Ramos (cell line): ENCODE results near the gene PDZRN3.
"Not testable (repeated sequence)": the region's sequence is repeated elsewhere in the genome, so short reads cannot be mapped to it uniquely, and the experiment has no call there.

Experiments used
- in situ Hi-C: fragments of 300-500 bp; cut with MboI; formaldehyde crosslinking; loops from one replicate; pipeline ENCODE4 v1.14.3; 2022; ENCODE audit warnings: low sequenced_read_pairs; ENCODE audit not compliant: unreplicated experiment

PDZRN3 gene

DNA sequence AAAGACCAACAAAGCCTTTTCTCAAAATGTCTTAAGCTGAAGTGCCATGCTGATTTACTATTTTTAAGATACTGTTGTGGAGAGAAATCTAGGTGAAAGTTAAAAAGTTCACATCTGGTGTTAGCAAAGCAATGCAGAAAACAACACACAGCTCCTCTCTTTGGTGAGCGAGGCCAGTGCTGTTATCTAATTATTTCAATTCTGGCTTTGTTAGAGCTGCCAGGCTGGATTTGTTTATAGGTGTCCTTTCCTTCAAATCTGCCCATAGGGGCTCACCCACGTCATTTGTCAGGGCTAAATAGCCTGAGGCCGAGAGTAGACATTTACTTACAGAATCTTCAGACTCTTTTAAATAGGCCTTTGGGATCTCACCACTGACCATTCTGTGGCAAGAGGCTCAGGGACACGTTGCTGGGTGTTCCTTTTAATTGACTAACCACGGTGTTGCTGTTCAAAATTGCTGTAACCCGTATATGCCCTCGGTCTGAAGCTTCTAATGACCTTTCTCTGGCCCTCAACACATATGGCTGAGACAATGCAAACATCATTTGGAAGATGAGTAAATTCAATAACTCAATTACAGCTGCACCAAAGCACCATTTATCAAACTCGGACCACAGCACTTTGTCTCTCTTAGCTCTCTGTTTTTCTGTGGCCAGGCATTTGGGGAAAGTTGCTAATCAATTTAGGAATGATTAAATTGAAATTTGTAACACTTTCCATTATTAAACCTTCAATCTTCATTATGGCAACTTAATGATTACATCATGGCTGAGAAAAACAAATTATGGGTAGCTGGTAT, 152.6 kb downstream of the PDZRN3 start:
- in situ Hi-C loops = no loop called here

DNA sequence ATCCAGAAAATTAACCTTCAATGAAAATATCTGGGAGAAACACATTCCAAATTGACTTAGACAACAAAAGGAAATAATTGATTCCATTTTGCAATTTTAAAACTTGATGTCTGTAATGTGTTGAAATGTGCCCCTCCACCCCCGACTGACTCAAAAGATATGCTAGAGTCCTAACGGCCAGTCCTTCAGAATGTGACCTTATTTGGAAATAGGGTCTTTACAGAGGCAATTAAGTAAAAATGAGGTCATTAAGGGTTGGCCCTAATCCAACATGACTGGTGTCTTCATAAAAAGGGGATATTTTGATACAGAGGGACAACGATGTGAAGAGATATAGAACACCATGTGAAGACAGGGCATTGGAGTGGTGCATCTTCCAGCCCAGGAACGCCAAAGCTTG, 153.9 kb downstream of the PDZRN3 start:
- in situ Hi-C loops = no loop called here

DNA sequence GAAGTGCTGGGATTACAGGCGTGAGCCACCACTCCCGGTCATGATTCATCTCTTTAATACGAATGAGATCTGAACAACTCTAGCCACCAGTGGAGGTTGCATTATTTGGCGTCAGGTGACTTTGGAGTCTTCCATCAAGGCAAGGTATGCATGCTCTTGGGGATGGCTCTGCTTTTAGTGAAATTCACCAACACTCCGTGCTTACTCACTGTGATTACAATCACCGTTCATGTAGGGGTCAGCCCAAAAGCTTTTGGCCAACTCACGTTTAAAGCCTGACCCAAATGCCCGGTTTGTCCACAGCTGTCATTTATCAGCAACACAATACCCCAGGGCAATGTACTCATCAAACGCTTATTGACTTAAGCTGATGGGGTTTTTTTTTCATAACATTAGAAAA, 155.4 kb downstream of the PDZRN3 start:
- in situ Hi-C loops = no loop called here

DNA sequence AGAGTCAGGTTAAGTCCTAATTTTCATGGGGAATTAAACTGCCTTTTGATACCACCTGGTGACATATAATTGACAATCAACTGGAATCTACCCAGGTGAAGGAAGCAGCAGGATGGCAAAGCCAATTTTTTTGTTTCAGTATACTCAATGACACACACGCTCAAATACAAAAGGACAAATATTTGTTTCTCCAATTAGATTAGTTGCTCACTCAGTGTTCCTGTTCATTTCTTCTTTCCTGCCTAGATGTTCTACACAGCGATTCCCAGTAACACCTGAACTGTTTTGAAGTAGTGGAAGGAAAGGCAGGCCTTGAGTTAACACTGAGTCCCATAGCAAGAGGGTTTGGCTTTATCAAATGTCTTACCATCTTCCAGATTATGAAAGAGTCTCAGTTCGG, 157.5 kb downstream of the PDZRN3 start:
- in situ Hi-C loops = no loop called here

DNA sequence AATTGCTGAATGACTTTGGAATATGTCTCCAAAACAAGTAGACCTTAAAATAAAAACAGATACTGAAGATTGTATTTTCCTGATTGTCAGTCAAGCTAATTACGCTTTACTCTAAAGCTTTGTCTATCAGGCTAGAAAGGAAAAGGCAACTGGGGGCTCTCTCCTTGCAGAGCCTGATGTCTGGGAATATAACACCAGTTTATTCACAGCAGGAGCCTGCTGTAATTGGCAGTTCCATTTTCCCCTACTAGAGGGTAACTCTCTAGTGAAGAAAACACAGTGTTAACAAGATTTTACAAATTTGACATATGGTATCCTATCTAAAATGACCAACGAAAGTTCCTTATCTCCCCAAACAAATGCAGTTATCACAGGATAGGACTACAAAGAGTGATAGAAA, 158.8 kb downstream of the PDZRN3 start:
- in situ Hi-C loops = no loop called here

DNA sequence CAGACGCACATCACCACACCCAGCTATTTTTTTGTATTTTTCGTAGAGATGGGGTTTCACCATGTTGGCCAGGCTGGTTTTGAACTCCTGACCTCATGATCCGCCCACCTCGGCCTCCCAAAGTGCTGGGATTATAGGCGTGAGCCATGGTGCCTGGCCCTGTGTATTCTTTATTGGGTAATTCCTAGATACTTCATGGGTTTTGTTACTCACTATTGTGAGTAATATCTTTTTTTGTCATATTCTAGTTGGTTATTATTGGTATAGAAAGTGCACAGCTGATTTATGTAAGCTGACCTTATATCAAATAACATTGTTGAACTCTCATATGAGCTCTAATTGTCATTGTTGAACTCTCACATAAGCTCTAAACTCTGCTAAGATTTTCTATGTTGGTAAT, 160.6 kb downstream of the PDZRN3 start:
- in situ Hi-C loops = not testable (repeated sequence)

DNA sequence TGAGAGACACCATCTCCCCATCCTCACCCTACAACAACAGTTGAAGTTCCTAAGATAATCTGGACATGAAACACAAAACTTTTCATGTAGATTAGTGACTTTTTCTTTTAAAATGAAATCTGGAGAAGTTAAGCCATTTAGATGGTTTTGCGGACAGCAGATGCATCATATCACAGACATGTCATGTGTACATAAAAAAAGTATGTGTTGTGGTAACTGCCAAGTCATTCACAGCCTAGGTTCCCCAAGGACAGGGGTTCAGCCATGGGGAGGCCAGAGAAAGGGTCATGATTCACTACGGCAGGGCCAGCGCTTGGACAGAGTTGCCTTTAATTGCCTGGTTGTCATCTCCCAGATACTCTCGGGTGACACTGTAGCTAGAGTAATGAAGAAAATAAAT, 163.2 kb downstream of the PDZRN3 start:
- in situ Hi-C loops = no loop called here

DNA sequence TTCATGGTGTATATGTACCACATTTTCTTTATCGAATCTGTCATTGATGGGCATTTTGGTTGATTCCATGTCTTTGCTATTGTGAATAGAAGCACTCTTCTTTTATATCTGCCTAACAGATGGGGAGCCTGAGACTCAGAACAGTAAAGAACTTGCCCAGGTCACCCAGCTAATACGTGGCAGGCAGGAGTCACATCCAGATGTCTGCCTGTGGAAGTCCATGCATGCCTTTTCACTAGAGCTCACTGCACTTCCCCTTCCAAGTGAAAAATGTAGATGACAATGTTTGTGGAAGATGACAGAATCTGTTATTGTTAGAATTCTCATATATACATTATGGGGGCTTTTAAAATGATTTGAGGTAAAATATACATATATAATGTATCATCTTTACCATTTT, 165.0 kb downstream of the PDZRN3 start:
- in situ Hi-C loops = no loop called here

DNA sequence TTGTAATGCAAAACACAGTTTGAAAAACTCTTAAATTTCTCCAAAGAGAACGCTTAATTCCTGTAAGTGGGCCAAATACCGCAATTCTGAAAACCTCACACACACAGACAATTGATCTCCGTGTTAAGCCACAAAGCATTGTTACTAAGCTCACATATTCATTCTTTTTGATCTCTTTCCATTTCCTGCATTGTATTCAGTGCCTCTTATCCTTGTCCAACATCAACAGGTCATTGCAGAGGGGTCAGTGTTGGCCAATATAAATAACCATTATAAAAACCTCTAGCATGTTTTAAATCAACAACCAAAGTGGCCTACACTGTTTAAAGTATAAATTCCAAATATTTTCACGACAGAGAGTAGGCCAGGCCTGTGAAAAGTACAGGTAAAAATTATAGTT, 171.1 kb downstream of the PDZRN3 start:
- in situ Hi-C loops = no loop called here

DNA sequence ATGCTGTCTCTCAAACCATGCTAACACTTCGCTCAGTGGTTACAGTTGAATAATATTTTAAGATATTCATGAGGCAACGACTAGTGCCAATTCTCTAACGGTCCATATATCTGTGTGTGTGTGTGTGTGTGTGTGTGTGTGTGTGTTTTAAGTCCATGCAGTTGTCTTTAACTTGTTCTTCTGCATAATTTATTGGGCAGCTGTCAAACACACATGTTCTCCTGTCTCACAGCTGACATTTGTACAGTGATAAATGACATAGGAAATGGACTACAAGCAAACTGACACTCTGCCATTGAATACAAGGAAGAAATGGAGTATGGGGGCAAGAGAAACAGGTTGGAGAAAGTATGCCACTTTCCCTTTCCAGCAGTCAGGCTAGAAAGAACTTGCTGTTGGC, 172.0 kb downstream of the PDZRN3 start:
- in situ Hi-C loops = no loop called here

DNA sequence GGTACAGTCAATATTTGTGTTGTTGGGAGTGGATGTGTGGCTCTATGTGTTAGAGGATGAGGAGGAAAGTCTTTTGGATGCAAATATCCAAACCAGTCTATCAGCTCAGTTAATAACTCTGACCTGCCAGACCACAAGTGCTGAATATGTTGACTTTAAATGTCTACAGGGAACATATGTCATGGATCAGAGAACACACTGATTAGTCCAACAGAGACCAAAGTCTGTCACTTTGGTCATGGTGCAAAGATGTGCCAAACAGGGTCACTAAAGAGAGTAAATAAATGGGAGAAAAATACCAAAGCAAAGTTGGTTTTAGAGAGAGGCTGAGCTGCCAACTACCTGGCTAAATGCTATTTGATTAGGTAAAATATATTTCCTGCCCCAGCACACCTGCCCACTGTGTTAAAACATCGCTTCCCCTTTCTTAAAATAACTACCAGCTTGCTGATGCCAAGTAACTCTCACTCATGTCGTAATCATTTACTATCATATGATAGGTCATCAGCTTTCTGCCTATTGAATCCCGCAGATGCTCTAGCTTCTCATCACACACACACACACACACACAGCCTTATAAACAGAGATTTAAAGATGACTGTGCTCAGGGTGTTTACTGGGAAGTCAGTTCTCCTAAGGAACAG, 173.3 kb downstream of the PDZRN3 start:
- in situ Hi-C loops = no loop called here

DNA sequence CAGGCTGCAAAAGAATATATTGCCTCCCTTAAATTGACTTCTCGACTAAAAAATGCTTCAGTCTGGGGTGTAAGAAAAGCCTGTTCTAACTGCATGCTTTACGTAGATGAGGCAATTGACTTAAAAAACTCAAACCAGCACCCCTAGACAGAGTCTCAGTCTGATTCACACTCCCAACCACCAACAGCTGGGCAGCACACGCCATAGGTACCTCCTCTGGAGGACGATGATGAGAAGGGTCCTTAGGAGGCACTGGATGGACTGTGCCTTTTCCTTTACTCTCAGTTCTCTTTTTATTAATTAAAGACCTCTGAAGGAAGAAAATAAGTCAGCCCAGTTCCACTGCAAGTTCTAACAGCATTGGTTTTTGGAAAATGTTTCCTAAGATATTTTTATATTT, 175.0 kb downstream of the PDZRN3 start:
- in situ Hi-C loops = no loop called here

DNA sequence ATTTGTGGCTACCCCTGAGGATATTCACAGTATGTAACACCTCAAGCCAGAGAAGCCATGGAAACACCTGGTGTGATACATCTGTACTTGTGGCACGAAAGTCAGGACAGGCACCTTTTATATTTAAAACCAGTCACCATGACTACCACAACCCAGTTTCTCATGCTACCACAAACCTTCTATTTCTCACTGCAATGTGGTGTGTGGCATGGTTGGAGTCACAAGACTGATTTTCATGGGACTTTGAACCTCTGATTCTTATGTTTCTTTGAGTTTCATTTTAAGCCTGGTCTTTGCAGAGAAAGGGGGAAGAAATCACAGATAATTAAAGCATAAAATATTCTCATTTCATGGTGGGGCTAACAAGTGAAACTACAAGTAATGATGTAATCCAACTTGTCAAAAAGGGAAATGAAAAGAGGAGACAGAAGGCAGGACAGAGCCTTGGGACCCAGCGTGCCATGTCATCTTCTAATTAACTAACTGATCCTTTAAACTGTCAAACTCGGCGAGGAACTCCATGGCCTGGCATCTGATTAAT, 175.9 kb downstream of the PDZRN3 start:
- in situ Hi-C loops = no loop called here

DNA sequence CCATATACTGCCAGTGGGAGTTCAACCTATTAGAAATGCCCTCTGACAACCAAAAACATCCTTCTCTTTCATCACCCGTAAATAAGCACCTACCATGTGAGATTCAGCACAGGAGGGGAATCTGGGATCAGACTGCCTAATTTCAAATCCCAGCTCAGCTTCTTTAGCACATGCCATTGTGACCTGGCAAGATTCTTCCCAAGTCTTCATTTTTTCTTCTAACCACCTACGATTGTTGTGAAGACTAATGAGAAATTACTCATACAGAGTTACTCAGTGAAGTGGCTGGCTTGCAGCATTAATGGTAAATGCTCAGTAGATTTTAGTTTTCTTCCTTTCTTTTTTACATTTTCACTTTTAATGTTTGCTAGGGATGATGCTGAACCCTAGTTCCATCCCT, 176.7 kb downstream of the PDZRN3 start:
- in situ Hi-C loops = no loop called here

DNA sequence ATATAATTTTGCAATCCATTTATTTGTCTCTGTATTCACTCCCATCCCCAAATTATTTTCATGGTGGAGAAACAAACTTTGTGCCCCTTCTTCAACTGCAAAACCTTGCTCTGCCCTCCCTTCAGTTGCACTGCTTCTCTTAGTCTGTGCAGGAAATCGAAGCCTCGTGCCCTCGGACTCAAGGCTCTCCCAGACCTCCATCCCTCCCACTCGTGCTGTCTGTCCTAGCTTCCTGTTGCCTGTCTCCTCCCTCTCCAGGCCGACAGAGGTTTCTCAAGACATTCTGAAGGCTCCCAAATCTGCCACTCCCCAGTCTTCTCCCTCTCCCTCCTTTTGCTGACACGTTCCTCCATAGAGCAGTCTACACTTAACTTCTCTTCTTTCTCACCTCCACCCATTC, 177.6 kb downstream of the PDZRN3 start:
- in situ Hi-C loops = no loop called here

DNA sequence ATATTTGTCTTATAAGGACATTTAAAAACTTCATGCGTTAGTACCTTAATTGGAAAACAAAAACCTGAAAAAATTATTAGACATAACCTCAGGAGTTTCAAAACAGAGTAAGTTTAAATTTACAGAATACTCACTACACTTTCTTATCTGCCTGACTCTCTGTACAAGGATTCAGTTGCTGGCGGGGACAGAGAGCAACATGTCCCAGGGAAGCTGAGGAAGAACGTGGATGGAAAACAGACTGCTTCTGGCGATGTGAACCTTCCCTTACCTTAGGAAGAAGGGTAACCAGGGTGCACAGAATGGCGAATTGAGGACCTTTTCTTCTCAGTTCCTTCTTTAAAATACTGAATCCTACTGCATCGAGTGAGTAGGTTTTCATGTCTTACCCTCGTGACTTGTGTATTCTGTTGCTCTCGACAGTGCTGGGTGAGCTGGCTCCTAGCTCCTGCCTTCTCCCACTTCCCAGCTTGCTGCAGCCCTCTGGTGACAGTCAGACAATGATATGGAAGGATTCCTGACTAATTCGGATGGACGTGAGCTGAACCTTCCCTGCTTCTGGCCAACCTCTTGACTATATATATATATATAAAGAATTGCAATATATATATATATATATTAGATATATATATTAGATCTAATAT, 178.2 kb downstream of the PDZRN3 start:
- in situ Hi-C loops = no loop called here

DNA sequence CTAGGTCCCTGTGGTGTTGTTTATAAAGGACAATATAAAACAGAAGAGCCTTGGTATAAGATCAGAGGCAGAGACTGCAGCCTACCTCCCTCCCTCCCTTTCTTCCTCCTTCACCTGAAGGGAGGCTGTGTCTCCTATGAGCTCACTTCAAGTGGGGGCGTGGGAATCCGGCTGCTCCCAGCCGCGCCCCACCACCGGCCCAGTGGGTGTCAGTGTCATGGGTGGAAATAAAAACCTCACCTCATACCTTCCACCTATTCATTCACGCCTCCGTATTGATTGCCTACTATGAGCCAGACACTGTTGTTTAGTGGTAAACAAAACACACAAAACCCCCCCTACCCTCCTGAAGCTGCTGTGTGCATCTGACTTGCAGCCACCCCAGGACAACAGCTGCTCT, 181.9 kb downstream of the PDZRN3 start:
- in situ Hi-C loops = no loop called here

DNA sequence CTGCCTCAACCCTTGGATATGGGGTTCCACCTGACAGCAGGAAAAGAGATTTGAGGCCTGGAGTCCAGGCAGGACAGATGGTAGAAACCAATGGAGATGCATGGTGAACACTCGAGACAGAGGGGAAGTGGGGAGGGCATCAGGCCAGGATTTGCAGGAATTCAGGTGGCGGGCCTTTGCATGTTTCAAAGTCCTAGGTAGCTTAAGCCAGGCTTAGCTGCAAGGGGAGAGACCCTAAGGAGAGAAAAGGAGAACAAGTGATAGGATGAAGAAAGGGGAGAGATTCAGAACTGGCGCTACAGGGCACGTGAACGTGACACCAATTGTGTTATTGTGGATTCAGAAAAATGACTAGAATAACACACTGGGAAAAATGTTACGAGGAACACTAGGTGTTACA, 182.6 kb downstream of the PDZRN3 start:
- in situ Hi-C loops = no loop called here

DNA sequence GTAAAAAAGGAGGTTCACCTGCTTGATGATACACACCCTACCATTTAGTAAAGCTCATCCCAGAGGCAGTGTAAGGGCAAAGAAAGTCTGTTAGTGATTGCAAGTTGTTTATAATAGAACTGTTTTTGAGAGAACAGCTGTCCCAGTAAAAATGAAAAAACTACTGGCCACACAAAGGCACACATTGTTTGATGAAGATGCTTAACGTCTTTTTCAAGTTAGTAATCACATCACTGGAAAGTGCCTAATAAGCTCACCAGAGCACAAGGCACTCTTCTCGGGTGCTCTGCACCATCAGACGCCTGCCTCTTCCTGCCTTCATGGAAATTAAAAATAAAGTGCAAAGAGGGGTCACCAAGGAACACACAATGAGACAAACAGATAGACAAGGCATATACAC, 186.9 kb downstream of the PDZRN3 start:
- in situ Hi-C loops = no loop called here

DNA sequence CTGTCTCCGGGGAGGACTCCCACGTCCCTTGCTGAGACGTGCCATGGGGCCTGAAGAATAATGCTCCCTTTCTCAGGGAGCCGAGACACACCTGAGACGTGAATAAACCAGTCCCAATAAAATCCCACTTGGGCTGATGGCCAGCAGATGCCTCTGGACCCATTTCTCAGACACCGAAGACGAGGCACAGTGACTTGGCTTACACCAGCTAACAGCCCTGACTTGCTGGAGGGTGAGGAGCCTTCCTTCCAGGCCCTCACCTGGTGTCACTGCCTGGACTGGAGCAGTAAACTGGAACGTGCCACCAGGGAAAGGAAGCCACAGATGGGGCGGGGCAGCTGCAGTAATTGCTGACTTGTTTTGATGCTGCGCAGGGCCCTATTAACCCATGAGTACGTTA, 189.7 kb downstream of the PDZRN3 start:
- in situ Hi-C loops = no loop called here

DNA sequence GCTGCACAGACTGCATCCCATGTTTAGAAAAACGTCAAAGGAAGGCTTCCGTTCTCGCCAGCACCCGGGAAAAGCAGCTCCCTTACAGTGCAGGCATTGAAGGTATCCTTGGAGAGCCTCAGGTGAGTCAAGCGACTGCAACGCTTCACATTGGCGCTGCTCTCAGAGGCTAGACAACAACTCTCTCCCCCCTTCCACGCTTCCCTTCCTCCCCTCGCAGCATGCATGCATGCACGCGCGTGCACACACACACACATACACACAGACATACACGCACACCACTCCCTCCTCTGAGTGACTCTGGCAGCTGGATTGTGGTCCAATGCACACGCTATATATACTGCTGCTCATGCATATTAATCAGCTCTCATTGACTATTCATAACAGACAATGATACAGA, 191.1 kb downstream of the PDZRN3 start:
- in situ Hi-C loops = no loop called here
